ENCODE data around the gene POLR3C.

GRCh38 chr1:145837656-145838055 is 13.7 kb downstream of the POLR3C start:
- TF ChIP-seq POLR2A (IDR thresholded peaks at IDR 0.05; ENCODE audit: low read length) (no peak), GATA1 (IDR thresholded peaks at IDR 0.05; ENCODE audit: low read depth, low read length) (no peak)

All from erythroblast (primary cell).